Endothelial cell of umbilical vein (primary cell): ENCODE data around the gene IL1R1. TPM values are rescaled to one million over a fixed set of nuclear protein-coding genes. Genes with fewer than 3 reads are reported as not detected.
"Not testable (repeated sequence)": the region's sequence is repeated elsewhere in the genome, so short reads cannot be mapped to it uniquely, and the experiment has no call there.

ENCODE experiments used
- BruUV-seq: library from RNA; stranded (reverse); fragments of 400-500 nt; replicated peaks from 2 replicates; lab custom pipeline; 2021; lab: Mats Ljungman, UMichigan
- CTCF ChIA-PET: fragments of 300-600, 350-600 bp; sonication (Branson Sonifier 250); formaldehyde crosslinking; loops from one replicate; lab custom pipeline; 2021; ENCODE audit warnings: antibody characterized with exemption, inconsistent platforms; lab: Charles Lee
- POLR2A ChIA-PET: fragments of 300-600, 350-600 bp; sonication (Branson Sonifier 250); formaldehyde crosslinking; loops from one replicate; lab custom pipeline; 2021; ENCODE audit warnings: antibody characterized with exemption, inconsistent platforms; lab: Charles Lee
- DNase-seq: peaks from one replicate; pipeline ENCODE4 v3.0.0-alpha.2; 2011; ENCODE audit warnings: low read depth, low spot score
- FAIRE-seq: peaks from 2 replicates; lab custom pipeline; 2011; peaks lifted over from hg19 to GRCh38; lab: Jason Lieb, UNC
- H2AFZ ChIP-seq: 2 replicates; pipeline ENCODE4 v1.6.0; 2012; ENCODE audit warnings: low read depth, low read length, control low read depth, inconsistent platforms
- H3K27ac ChIP-seq: 2 replicates; pipeline ENCODE4 v1.5.1; 2011; ENCODE audit warnings: low read depth, mild to moderate bottlenecking, control low read depth, low read length, moderate library complexity; ENCODE audit not compliant: insufficient read depth
- H3K27me3 ChIP-seq, 2 experiments: 2 replicates each; pipeline versions ENCODE4 v1.6.0 to v1.6.1; 2011; ENCODE audit warnings: low read length in 2 of 2, mixed read lengths in 1 of 2; ENCODE audit not compliant: control insufficient read depth in 2 of 2, insufficient read depth in 2 of 2
- H3K36me3 ChIP-seq, 2 experiments: 2 replicates in 1 of 2; 3 replicates in 1 of 2; pipeline ENCODE4 v1.5.1; 2011; ENCODE audit warnings: low read length in 2 of 2, mild to moderate bottlenecking in 1 of 2, moderate library complexity in 1 of 2; ENCODE audit not compliant: control insufficient read depth in 2 of 2, insufficient read depth in 2 of 2; ENCODE audit errors: extremely low read depth in 1 of 2
- H3K4me1 ChIP-seq: 3 replicates; pipeline ENCODE4 v1.5.1; 2011; ENCODE audit warnings: mild to moderate bottlenecking, low read length; ENCODE audit not compliant: control insufficient read depth, insufficient read depth; ENCODE audit errors: extremely low read depth
- H3K4me2 ChIP-seq: 2 replicates; pipeline ENCODE4 v1.6.1; 2011; ENCODE audit warnings: low read length, control low read depth, mixed read lengths; ENCODE audit not compliant: insufficient read depth
- H3K4me3 ChIP-seq, 3 experiments: fragments of 200-600 bp in 1 of 3; sonication (generic), shearing (Covaris generic) in 1 of 3; replicated peaks in 1 of 3; 2 replicates each; pipeline ENCODE4 v1.5.1; 2011 to 2016; ENCODE audit warnings: control low read depth in 3 of 3, low read length in 3 of 3, mild to moderate bottlenecking in 2 of 3, inconsistent platforms in 1 of 3, low read depth in 1 of 3, moderate library complexity in 1 of 3; ENCODE audit not compliant: insufficient read depth in 1 of 3
- H3K79me2 ChIP-seq: 2 replicates; pipeline ENCODE4 v1.6.0; 2012; ENCODE audit warnings: low read length, inconsistent platforms; ENCODE audit not compliant: control insufficient read depth, insufficient read depth
- H3K9ac ChIP-seq: replicated peaks from 2 replicates; pipeline ENCODE3; 2011; ENCODE audit warnings: low read length, control low read depth; ENCODE audit not compliant: insufficient read depth; ENCODE audit errors: extremely low read depth
- H3K9me1 ChIP-seq: replicated peaks from 3 replicates; pipeline ENCODE4 v1.6.0; 2011; ENCODE audit warnings: mild to moderate bottlenecking, low read length; ENCODE audit not compliant: control insufficient read depth, insufficient read depth; ENCODE audit errors: extremely low read depth
- H3K9me3 ChIP-seq: replicated peaks from 2 replicates; pipeline ENCODE4 v1.5.1; 2012; ENCODE audit warnings: low read length, inconsistent platforms; ENCODE audit not compliant: control insufficient read depth, insufficient read depth
- H4K20me1 ChIP-seq: replicated peaks from 2 replicates; pipeline ENCODE3; 2011; ENCODE audit warnings: mild to moderate bottlenecking, low read length; ENCODE audit not compliant: control insufficient read depth, insufficient read depth; ENCODE audit errors: extremely low read depth
- FOS ChIP-seq: IDR thresholded peaks from 2 replicates; pipeline ENCODE4 v1.6.1; 2011; ENCODE audit warnings: mild to moderate bottlenecking, low read length, moderate library complexity, borderline replicate concordance; ENCODE audit not compliant: insufficient read depth
- GATA2 ChIP-seq: IDR thresholded peaks from 2 replicates; pipeline ENCODE4 v1.7.0; 2011; ENCODE audit warnings: low read depth, mild to moderate bottlenecking, moderate library complexity, mixed read lengths, low read length; ENCODE audit not compliant: insufficient read length, insufficient read depth
- JUN ChIP-seq: IDR thresholded peaks from 2 replicates; pipeline ENCODE4 v1.6.1; 2011; ENCODE audit warnings: borderline replicate concordance, low read depth; ENCODE audit not compliant: insufficient read length, insufficient read depth
- MAX ChIP-seq: IDR thresholded peaks from 2 replicates; pipeline ENCODE4 v1.6.1; 2011; ENCODE audit not compliant: insufficient read depth, insufficient read length
- MYC ChIP-seq: IDR thresholded peaks from one replicate; pipeline ENCODE4 v1.6.1; 2011; ENCODE audit warnings: mild to moderate bottlenecking, low read depth, low read length
- dilution Hi-C: fragments of 300-500 bp; cut with MboI; formaldehyde crosslinking; loops from one replicate; pipeline ENCODE4 v1.15.0; 2019; ENCODE audit warnings: low sequenced_read_pairs; ENCODE audit not compliant: extremely low pct_ligation_motif_present
- intact Hi-C: fragments of 100-400 bp; cut with micrococcal nuclease; formaldehyde crosslinking; loops from one replicate; pipeline ENCODE4 v1.10.0; 2022
- polyA plus RNA-seq, 4 experiments: library from polyadenylated mRNA; depleted of rRNA in 3 of 4; stranded (reverse) in 3 of 4; unstranded in 1 of 4; fragments of >200 nt; gene quantifications; 2 replicates each; pipeline versions ENCODE4 v1.2.1 to v1.2.3, GENCODE V29; 2011 to 2012; ENCODE audit warnings: missing spikeins in 1 of 4
- total RNA-seq: library from RNA; stranded (reverse); gene quantifications from 2 replicates; pipeline ENCODE4 v1.2.3, GENCODE V29; 2021

The IL1R1 gene
- total and polyA plus RNA-seq, 2 donors (not counting 3 experiments of a cell fraction or from before 2014, with no cell fraction given), result 5.4 to 5.5 TPM

GRCh38 chr2:102103992-102104871, 38.3 kb upstream of the IL1R1 start:
- BruUV-seq, result no TSS peak
- Histone ChIP-seq H3K4me1 (peaks cover 10% of the 10 kb centered on the region), H3K79me2 (no peaks in the 10 kb centered on the region), H3K9me3 (no peaks in the 10 kb centered on the region), H3K9me1 (no peaks in the 10 kb centered on the region), H3K4me3 (peak overlapping the region; percentile 24 to 59 (median 32)), H3K4me2 (peak overlapping the region; percentile 93), H3K27me3 (no peaks in the 10 kb centered on the region), H2AFZ (peak overlapping the region; percentile 84), H3K27ac (peak overlapping the region; percentile 16), H3K36me3 (no peaks in the 10 kb centered on the region), H3K9ac (peak overlapping the region; percentile 40), H4K20me1 (no peaks in the 10 kb centered on the region)
- peak; percentile 79 for DNase-seq
- intact Hi-C loops, result loop anchor here (1.0 kb wide), 1 partner anchor 21 kb away; no protein-coding TSS in a partner anchor
- TF ChIP-seq MAX, result no peak
- TF ChIP-seq FOS, result peak; percentile 24
- no peak for TF ChIP-seq MYC
- POLR2A ChIA-PET, result no interaction called here
- dilution Hi-C loops, result no loop called here
- CTCF ChIA-PET, result interaction anchor here (0.6 to 3.8 kb wide), 15 partner anchors 9 to 626 kb away, joined by 3 to 20 read pairs (median 4); no protein-coding TSS in a partner anchor
- FAIRE-seq, result peak; percentile 86

DNA sequence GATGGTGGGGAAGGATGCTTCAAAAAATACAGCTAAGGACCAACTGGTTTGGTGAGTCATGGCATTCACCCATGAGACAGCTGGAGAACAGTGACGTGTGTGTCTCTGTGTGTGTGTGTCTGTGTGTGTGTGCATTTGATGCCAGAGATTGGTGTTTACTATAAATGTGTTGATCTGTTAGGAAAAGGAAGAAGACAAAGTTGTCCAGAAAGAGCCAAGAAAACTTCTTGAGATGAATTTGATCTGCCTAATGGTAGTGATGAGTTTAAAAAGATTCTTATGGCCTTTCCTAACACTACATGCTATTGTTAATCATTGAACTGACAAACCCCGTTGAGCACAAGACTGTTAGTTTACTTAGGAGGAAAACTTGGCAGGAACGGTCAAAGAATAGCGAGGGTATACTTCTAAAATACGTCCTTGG, 36.4 kb upstream of the IL1R1 start:
- ChIA-PET CTCF (interaction anchor here (1.0 to 3.8 kb wide), 4 partner anchors 12 to 134 kb away, joined by 3 to 20 read pairs (median 5); no protein-coding TSS in a partner anchor), POLR2A (no interaction called here)
- Histone ChIP-seq H3K36me3 (no peaks in the 10 kb centered on the region), H3K4me3 (no peak overlapping the region), H2AFZ (no peak overlapping the region), H3K9me3 (no peaks in the 10 kb centered on the region), H3K27ac (no peak overlapping the region), H3K4me1 (peaks cover 10% of the 10 kb centered on the region), H3K9ac (no peak overlapping the region), H4K20me1 (no peaks in the 10 kb centered on the region), H3K27me3 (no peaks in the 10 kb centered on the region), H3K4me2 (no peak overlapping the region), H3K79me2 (no peaks in the 10 kb centered on the region), H3K9me1 (no peaks in the 10 kb centered on the region)
- intact Hi-C loops (loop anchor here (5.0 kb wide), 1 partner anchor 136 kb away; no protein-coding TSS in a partner anchor), dilution Hi-C loops (no loop called here)
- no peak for TF ChIP-seq GATA2
- peak; percentile 25 for TF ChIP-seq JUN
- no peak for FAIRE-seq
- no TSS peak for BruUV-seq
- DNase-seq, result no peak

DNA sequence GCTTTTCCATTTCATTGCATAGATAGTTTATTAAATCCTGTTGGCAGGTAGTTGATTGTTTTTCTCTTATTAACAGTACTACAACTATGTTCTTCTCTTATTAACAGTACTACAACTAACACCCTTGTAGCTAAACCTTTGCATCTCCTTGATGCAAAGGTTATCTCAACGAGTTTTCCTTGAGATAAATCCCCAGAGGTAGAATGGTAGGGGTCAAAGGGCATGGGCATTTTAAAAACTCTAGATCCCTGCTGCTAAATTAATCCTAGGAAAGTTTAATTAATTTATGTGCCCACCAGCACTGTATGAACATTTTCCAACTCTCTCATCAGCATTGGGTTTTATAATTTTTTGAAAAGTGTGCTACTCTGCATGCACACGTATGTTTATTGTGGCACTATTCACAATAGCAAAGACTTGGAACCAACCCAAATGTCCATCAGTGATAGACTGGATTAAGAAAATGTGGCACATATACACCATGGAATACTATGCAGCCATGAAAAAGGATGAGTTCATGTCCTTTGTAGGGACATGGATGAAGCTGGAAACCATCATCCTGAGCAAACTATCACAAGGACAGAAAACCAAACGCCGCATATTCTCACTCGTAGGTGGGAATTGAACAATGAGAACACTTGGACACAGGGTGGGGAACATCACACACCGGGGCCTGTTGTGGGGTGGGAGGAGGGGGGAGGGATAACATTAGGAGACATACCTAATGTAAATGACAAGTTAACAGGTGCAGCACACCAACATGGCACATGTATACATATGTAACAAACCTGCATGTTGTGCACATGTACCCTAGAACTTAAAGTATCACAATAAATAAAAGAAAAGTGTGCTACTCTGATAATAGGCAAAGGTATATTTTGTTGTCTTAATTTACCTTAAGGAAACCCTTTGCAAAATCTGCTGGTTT, 35.5 kb upstream of the IL1R1 start:
- H3K27me3 ChIP-seq, FAIRE-seq, DNase-seq, H3K9ac ChIP-seq, H3K27ac ChIP-seq, POLR2A ChIA-PET, H3K79me2 ChIP-seq, H3K36me3 ChIP-seq, dilution Hi-C loops, H3K4me3 ChIP-seq, H3K9me1 ChIP-seq, BruUV-seq, H4K20me1 ChIP-seq, H3K9me3 ChIP-seq, H2AFZ ChIP-seq, H3K4me2 ChIP-seq: not testable (repeated sequence)
- CTCF ChIA-PET, result interaction anchor here (1.0 to 3.8 kb wide), 3 partner anchors 11 to 133 kb away, joined by 3 to 20 read pairs (median 4); no protein-coding TSS in a partner anchor
- intact Hi-C loops, result loop anchor here (5.0 kb wide), 1 partner anchor 135 kb away; no protein-coding TSS in a partner anchor
- H3K4me1 ChIP-seq, result peaks cover 10% of the 10 kb centered on the region
